GM12865 (cell line): ENCODE results near the gene OR9G4.

ENCODE experiments used
- DNase-seq: peaks from one replicate; pipeline ENCODE4 v3.0.0; 2010; ENCODE audit warnings: low read depth
- H3K4me3 ChIP-seq: 2 replicates; pipeline ENCODE4 v1.5.1; 2011; ENCODE audit warnings: mild to moderate bottlenecking, low read depth, low read length, control low read depth
- CTCF ChIP-seq: IDR thresholded peaks from 2 replicates; pipeline ENCODE4 v1.5.1; 2011; ENCODE audit warnings: low read length, control low read depth, low read depth, inconsistent platforms; ENCODE audit not compliant: insufficient read depth; ENCODE audit errors: missing control alignments

Gene OR9G4

DNA sequence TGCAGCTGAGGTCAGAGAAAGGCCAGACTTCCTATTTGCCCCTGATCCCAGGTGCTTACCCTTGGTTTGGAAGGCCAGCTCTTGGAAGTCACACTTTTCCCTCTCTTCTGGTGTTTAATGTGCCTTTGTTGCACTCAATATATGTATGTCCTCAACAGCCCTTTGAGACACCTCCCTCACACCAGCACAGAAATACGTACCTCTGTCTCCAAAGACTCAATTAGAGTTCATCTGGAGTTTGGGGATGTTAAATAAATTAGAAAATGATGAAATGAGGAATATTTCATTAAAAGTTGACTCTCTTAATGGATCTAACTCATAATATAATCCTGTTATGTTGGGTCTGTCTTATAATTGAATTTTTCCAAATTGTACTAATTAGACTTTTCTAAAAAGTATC, at the start of gene OR9G4:
Gene OR9G4 (minus strand): TSS at position 101 of the 400 bp plus-strand sequence. CDS start 4,931 bp downstream, outside the sequence.
- DNase-seq = no peak
- no peak within 1 kb of the TSS for H3K4me3 ChIP-seq
- TF ChIP-seq CTCF = no peak

DNA sequence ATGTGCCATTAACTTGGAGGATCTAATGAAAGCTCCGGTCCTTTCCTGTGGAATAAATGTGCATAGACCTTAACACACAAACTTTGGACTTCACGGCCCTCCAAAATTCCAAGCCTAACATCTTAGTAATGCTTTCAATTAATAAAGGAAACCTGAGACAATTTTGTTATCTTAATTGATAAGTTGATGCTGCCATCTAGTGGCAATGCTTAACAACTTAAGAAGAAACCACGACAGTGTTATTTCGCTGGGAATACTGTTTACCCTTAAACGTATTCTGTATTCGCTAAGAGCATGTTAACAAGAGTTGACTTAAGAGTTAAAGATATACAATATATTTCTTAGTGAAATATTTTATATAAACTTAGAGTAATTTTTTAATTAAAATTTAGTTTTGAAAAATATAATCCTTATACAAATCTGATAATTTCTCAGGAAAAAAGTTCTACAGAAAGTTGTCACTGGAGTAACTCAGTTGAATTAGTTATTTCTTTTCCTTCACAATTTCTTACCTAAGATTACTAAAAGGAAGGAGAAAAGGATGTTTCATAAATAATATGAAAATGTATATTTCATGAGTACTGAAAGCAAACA, 35.0 kb upstream of the OR9G4 start:
- H3K4me3 ChIP-seq = peak overlapping the region; percentile 33; the same call in 1 of the 2 replicates
- peak; percentile 44 for TF ChIP-seq CTCF
- DNase-seq = peak; percentile 69

DNA sequence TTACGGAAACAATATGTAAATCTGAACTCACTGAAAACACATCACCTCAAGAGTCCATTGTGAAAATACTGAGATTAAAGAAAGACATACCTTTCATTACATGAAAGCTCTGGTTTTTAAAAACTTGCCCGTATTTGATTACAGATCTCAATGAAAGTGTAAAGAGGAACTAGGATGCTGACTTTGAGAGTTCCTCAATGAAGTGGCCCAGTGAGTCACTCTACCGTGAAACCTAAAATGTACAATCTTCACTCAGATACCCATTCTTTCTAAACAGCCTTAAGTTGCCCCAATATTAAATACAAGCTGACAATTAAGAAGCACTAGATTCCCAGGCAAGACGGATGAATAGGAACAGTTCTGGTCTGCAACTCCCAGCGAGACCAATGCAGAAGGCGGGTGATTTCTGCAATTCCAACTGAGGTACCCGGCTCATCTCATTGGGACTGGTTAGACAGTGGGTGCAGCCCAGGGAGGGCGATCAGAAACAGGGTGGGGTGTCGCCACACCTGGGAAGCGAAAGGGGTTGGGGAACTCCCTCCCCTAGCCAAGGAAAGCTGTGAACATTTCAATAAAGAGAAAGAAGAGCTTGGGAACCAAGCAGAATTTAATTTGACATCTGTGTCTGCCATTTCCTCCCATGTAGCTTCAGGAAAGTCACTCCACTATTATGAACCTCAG, 33.8 kb upstream of the OR9G4 start:
- no peak overlapping the region for H3K4me3 ChIP-seq
- no peak for TF ChIP-seq CTCF
- peak; percentile 43 for DNase-seq

DNA sequence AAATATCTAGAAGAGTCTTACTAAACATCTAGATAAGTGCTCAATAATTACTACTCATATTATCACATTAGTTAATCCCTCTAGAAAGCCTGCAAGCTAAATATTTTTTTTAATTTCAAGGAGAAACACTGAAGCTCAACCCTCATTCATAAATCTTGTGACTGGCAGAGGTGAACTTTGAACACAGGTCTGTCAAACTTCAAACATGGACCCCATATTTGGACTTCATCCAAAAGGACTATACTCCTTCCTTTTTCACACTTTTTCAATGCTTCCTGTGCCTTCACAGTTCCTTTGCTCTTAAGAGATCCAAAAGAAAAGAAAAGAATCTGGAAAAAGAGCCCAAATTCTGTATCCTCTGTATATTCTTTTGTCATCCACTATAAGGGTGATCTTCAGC, 28.3 kb upstream of the OR9G4 start:
- DNase-seq = no peak
- no peak for TF ChIP-seq CTCF
- no peak overlapping the region for H3K4me3 ChIP-seq

DNA sequence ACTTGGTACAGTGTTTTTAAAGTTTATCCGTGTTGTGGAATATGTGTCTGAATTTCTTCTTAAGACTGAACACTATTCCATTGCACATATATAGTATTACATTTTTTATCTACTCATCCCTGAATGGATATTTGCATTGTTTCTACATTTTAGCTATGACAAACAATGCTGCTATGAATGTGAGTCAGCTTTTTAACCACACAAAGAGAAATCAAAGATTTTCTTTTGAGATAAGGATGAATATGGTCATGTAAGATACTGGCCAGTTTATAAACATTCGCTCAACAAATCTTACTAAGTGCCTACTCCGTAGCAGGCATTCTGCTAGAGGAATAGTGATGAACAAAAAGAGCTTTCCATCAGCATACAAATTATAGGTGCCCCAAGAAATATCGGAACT, 16.5 kb upstream of the OR9G4 start:
- no peak for DNase-seq
- no peak overlapping the region for H3K4me3 ChIP-seq
- TF ChIP-seq CTCF = no peak

DNA sequence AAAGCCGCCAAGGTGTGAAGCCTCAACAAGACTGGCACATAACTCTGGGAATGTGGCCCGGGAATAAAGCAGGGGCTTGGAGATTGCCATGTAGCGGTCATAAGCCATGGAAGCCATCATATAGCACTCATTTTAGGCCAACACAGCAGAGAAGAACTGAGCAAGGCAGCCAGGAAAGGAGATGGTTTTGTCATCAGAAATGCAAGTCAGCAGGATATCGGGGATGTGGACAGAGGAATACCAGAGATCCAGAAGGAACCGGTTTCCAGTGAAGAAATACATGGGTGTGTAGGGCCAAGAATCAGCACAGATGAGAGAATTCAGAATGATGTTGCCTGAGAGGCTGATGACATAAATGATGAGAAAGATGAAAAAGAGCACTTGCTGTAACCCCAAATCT, 3.0 kb upstream of the OR9G4 start:
- H3K4me3 ChIP-seq = no peak overlapping the region
- DNase-seq = no peak
- no peak for TF ChIP-seq CTCF

DNA sequence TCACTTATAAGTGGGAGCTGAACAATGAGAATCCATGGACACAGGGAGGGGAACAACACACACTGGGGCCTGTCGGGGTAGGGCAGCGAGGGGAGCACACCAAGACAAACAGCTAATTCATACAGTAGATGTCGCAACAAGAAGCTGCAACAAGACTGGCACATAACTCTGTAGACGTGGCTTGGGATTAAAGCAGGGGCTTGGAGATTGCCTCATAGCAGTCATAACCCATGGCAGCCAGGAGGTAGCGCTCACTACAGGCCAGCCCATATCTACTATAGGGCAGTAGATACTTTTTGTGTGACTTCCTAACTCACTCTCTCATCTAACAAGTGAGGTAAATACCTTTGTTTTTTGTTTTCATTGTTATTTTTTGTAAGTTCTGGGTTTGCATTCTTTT, 1.7 kb upstream of the OR9G4 start:
- TF ChIP-seq CTCF = no peak
- DNase-seq = no peak
- no peak overlapping the region for H3K4me3 ChIP-seq
